Vagina (tissue), 2 donors: ENCODE measurements around the gene CFAP69. TPM values are rescaled to one million over a fixed set of nuclear protein-coding genes. Genes with fewer than 3 reads are reported as not detected.

ENCODE experiments used
- DNase-seq, 2 donors: peaks; one replicate each; pipeline ENCODE4 v3.0.0-alpha.2; 2017; ENCODE audit errors: extremely low spot score in 2 of 2
- H3K27ac ChIP-seq: fragments of 200-600 bp; sonication (generic); one replicate; pipeline ENCODE4 v1.5.1; 2019
- H3K27me3 ChIP-seq: fragments of 200-600 bp; sonication (generic); one replicate; pipeline ENCODE4 v1.5.1; 2019
- H3K36me3 ChIP-seq, 2 donors: fragments of 200-600 bp; sonication (generic); one replicate each; pipeline ENCODE4 v1.5.1; 2017 to 2019
- H3K4me1 ChIP-seq: fragments of 200-600 bp; sonication (generic); one replicate; pipeline ENCODE4 v1.5.1; 2019
- H3K4me3 ChIP-seq, 2 donors: fragments of 200-600 bp; sonication (generic); 1 replicate in 1 of 2; 2 replicates in 1 of 2; pipeline ENCODE4 v1.5.1; 2016 to 2019
- H3K9me3 ChIP-seq: fragments of 200-600 bp; sonication (generic); one replicate; pipeline ENCODE4 v1.5.1; 2019
- POLR2A ChIP-seq, 2 donors: fragments of 450-650 bp; IDR thresholded peaks; one replicate each; pipeline ENCODE4 v1.6.1; 2017; ENCODE audit warnings: antibody characterized with exemption in 2 of 2, mild to moderate bottlenecking in 2 of 2, moderate library complexity in 2 of 2
- POLR2AphosphoS5 ChIP-seq, 2 donors: sonication (generic); formaldehyde crosslinking; IDR thresholded peaks; one replicate each; pipeline ENCODE4 v1.9.0; 2017; ENCODE audit warnings: antibody characterized with exemption in 2 of 2, mild to moderate bottlenecking in 2 of 2, low read depth in 1 of 2; ENCODE audit not compliant: insufficient read depth in 1 of 2
- intact Hi-C: fragments of 100-400 bp; cut with DNase I; formaldehyde crosslinking; loops from one replicate; pipeline ENCODE4 v1.15.1; 2023
- total RNA-seq: library from RNA; depleted of rRNA; stranded (reverse); fragments of >200 nt; gene quantifications from one replicate; pipeline ENCODE4 v1.2.3, GENCODE V29; 2016
- TF ChIP-seq, protein P1 (sequence below), 3 experiments: fragments of 450-650 bp in 2 of 3; fragments of 200-600 bp in 1 of 3; sonication (generic) in 1 of 3; IDR thresholded peaks; one replicate each; pipeline ENCODE4 v1.5.1; 2017 to 2019; ENCODE audit warnings: antibody characterized with exemption in 3 of 3, mild to moderate bottlenecking in 2 of 3, moderate library complexity in 2 of 3

Gene CFAP69
- total RNA-seq, 1 donor from 2014 or later: 2.7 TPM

DNA sequence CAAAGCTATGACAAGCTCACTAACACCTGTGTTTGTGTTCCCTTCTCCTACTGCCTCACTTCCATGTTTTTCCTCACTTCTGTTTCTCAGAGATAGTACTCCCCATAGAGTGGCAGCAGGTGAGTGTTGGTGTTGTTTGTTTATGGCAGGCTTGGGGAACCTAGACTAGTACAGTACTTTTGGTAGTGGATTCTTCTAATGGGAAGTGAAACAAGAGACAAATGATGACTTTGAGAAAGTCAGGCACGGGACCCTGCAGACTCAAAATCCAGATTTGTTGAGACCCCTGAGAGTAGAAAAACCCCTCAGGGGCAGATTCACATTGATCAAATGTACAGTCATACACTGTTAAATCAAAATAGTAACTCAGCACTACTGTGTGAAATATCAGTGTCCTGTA, 6.4 kb upstream of the CFAP69 start:
- intact Hi-C loops: no loop called here
- Histone ChIP-seq H3K36me3 (no peaks in the 10 kb centered on the region), H3K27me3 (no peaks in the 10 kb centered on the region), H3K4me3 (no peak overlapping the region), H3K4me1 (no peaks in the 10 kb centered on the region), H3K27ac (no peak overlapping the region), H3K9me3 (no peaks in the 10 kb centered on the region)
- TF ChIP-seq POLR2AphosphoS5 (IDR thresholded peaks at IDR 0.05; ENCODE audit: insufficient read depth in 1 of 2, low read depth in 1 of 2): no peak
- no peak for TF ChIP-seq POLR2A (IDR thresholded peaks at IDR 0.05)
- TF ChIP-seq, protein P1, sequence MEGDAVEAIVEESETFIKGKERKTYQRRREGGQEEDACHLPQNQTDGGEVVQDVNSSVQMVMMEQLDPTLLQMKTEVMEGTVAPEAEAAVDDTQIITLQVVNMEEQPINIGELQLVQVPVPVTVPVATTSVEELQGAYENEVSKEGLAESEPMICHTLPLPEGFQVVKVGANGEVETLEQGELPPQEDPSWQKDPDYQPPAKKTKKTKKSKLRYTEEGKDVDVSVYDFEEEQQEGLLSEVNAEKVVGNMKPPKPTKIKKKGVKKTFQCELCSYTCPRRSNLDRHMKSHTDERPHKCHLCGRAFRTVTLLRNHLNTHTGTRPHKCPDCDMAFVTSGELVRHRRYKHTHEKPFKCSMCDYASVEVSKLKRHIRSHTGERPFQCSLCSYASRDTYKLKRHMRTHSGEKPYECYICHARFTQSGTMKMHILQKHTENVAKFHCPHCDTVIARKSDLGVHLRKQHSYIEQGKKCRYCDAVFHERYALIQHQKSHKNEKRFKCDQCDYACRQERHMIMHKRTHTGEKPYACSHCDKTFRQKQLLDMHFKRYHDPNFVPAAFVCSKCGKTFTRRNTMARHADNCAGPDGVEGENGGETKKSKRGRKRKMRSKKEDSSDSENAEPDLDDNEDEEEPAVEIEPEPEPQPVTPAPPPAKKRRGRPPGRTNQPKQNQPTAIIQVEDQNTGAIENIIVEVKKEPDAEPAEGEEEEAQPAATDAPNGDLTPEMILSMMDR (IDR thresholded peaks at IDR 0.05): no peak
- no peak for DNase-seq

GRCh38 chr7:90239050-90239449, 5.9 kb upstream of the CFAP69 start:
- Histone ChIP-seq H3K36me3 (no peaks in the 10 kb centered on the region), H3K4me3 (no peak overlapping the region), H3K27me3 (no peaks in the 10 kb centered on the region), H3K9me3 (no peaks in the 10 kb centered on the region), H3K4me1 (peaks cover 2% of the 10 kb centered on the region), H3K27ac (no peak overlapping the region)
- intact Hi-C loops: no loop called here
- TF ChIP-seq, protein P1 (IDR thresholded peaks at IDR 0.05): no peak
- TF ChIP-seq POLR2A (IDR thresholded peaks at IDR 0.05) (no peak), POLR2AphosphoS5 (IDR thresholded peaks at IDR 0.05; ENCODE audit: insufficient read depth in 1 of 2, low read depth in 1 of 2) (no peak)
- no peak for DNase-seq

GRCh38 chr7:90239625-90240228, 5.2 kb upstream of the CFAP69 start:
- no peak for DNase-seq
- Histone ChIP-seq H3K4me3 (no peak overlapping the region), H3K9me3 (no peaks in the 10 kb centered on the region), H3K27ac (no peak overlapping the region), H3K27me3 (no peaks in the 10 kb centered on the region), H3K4me1 (peaks cover 9% of the 10 kb centered on the region), H3K36me3 (no peaks in the 10 kb centered on the region)
- intact Hi-C loops: no loop called here
- TF ChIP-seq POLR2AphosphoS5 (IDR thresholded peaks at IDR 0.05; ENCODE audit: insufficient read depth in 1 of 2, low read depth in 1 of 2) (no peak), POLR2A (IDR thresholded peaks at IDR 0.05) (no peak)
- TF ChIP-seq, protein P1 (IDR thresholded peaks at IDR 0.05): no peak

- no peak overlapping the region for H3K4me3 ChIP-seq
- no peak for DNase-seq
- no peak overlapping the region for H3K27ac ChIP-seq
- no peaks in the 10 kb centered on the region for H3K36me3 ChIP-seq
- peaks cover 22% of the 10 kb centered on the region for H3K4me1 ChIP-seq
- H3K9me3 ChIP-seq: no peaks in the 10 kb centered on the region
- no peak for TF ChIP-seq POLR2AphosphoS5 (IDR thresholded peaks at IDR 0.05; ENCODE audit: insufficient read depth in 1 of 2, low read depth in 1 of 2)
- no peak for TF ChIP-seq POLR2A (IDR thresholded peaks at IDR 0.05)
- TF ChIP-seq, protein P1 (IDR thresholded peaks at IDR 0.05): no peak
- no peaks in the 10 kb centered on the region for H3K27me3 ChIP-seq
- intact Hi-C loops: no loop called here
These were observed 2.4 kb upstream of the CFAP69 start for GRCh38 chr7:90242369-90243168.

- no peaks in the 10 kb centered on the region for H3K36me3 ChIP-seq
- H3K4me3 ChIP-seq: no peak overlapping the region
- no peak for DNase-seq
- intact Hi-C loops: no loop called here
- TF ChIP-seq POLR2AphosphoS5 (IDR thresholded peaks at IDR 0.05; ENCODE audit: insufficient read depth in 1 of 2, low read depth in 1 of 2): no peak
- TF ChIP-seq POLR2A (IDR thresholded peaks at IDR 0.05): no peak
- TF ChIP-seq, protein P1 (IDR thresholded peaks at IDR 0.05): no peak
- no peak overlapping the region for H3K27ac ChIP-seq
- no peaks in the 10 kb centered on the region for H3K27me3 ChIP-seq
- peaks cover 22% of the 10 kb centered on the region for H3K4me1 ChIP-seq
- H3K9me3 ChIP-seq: no peaks in the 10 kb centered on the region
These were observed 1.4 kb upstream of the CFAP69 start for GRCh38 chr7:90243556-90243955.
